PFSK-1 (cell line): Measurements from ENCODE around the gene EME2.

ENCODE experiments used
- FOXP2 ChIP-seq: optimal IDR thresholded peaks from 2 replicates; pipeline ENCODE3; 2011; ENCODE audit warnings: borderline replicate concordance, control low read depth, inconsistent platforms; ENCODE audit not compliant: insufficient read depth; ENCODE audit errors: extremely low read length, extremely low read depth
- TAF1 ChIP-seq: IDR thresholded peaks from 2 replicates; pipeline ENCODE4 v1.6.1; 2012; ENCODE audit warnings: low read length, control low read depth, borderline replicate concordance; ENCODE audit not compliant: insufficient read depth

- no peak for TF ChIP-seq TAF1
- TF ChIP-seq FOXP2, result no peak
These were observed 21.1 kb downstream of the EME2 start, which contains the start of gene IGFALS for GRCh38 chr16:1793578-1794220.
